K562 (cell line): Measurements from ENCODE around the gene ATP1A2. TPM values are rescaled to one million over a fixed set of nuclear protein-coding genes. Genes with fewer than 3 reads are reported as not detected.

Source experiments
- RBM22 ChIP-seq: fragments of 200-400 bp; formaldehyde crosslinking; IDR thresholded peaks from 2 replicates; pipeline ENCODE4 v1.6.1; 2018; ENCODE audit warnings: low read length, low read depth; ENCODE audit not compliant: poor library complexity, severe bottlenecking
- SREBF1 ChIP-seq: fragments of 150-350 bp; IDR thresholded peaks from 2 replicates; pipeline ENCODE4 v1.6.1; 2014; ENCODE audit warnings: antibody characterized with exemption, low read depth, low read length, borderline replicate concordance
- THAP12 ChIP-seq: fragments of 250-450 bp; sonication (Bioruptor Pico); IDR thresholded peaks from 2 replicates; pipeline ENCODE4 v1.9.0; 2021; ENCODE audit warnings: mild to moderate bottlenecking, inconsistent platforms
- THRA ChIP-seq: fragments of 450-650 bp; IDR thresholded peaks from 2 replicates; pipeline ENCODE4 v1.6.1; 2017; ENCODE audit warnings: mild to moderate bottlenecking, moderate library complexity
- TRIM28 ChIP-seq: fragments of 450-650 bp; IDR thresholded peaks from 2 replicates; pipeline ENCODE4 v1.6.1; 2017
- ZNF398 ChIP-seq: fragments of 250-450 bp; sonication (Bioruptor Pico); IDR thresholded peaks from 2 replicates; pipeline ENCODE4 v1.8.0; 2021; ENCODE audit warnings: moderate library complexity, mild to moderate bottlenecking, inconsistent platforms
- polyA plus RNA-seq, 8 experiments: library from polyadenylated mRNA; depleted of rRNA in 4 of 8; stranded (reverse) in 5 of 8; unstranded in 3 of 8; fragments of >200 nt; fragmentation: Nextera tagmentation in 2 of 8; fragmentation: Illumina TruSeq in 1 of 8; extraction: Ambion mirVana in 2 of 8; extraction: Trizol in 1 of 8; gene quantifications; 2 replicates each; pipeline versions ENCODE4 v1.2.1 to v1.2.3, GENCODE V29; 2011 to 2014; ENCODE audit warnings: inconsistent platforms in 1 of 8, missing spikeins in 1 of 8
- total RNA-seq, 7 experiments: library from RNA; depleted of rRNA in 6 of 7; stranded (reverse); fragments of >200 nt in 6 of 7; fragmentation: Illumina TruSeq in 2 of 7; extraction: Trizol in 2 of 7; gene quantifications; 2 replicates each; pipeline versions ENCODE4 v1.2.1 to v1.2.3, GENCODE V29; 2011 to 2021; ENCODE audit warnings: low replicate concordance in 1 of 7

ATP1A2 gene
- total and polyA plus RNA-seq, 9 of the 15 experiments (the other 6 are each of a cell fraction or from before 2014, with no cell fraction given), result 0.04 to 0.11 (median 0.09) TPM; not detected in 6

- no peak for TF ChIP-seq ZNF398 (CRISPR knock-in tag)
- no peak for TF ChIP-seq TRIM28
- TF ChIP-seq RBM22, result no peak
- no peak for TF ChIP-seq SREBF1
- TF ChIP-seq THRA, result no peak
- no peak for TF ChIP-seq THAP12 (CRISPR knock-in tag)
- TF ChIP-seq, all 486 proteins: peak for 0
Measured at GRCh38 chr1:160079448-160079847, 36.1 kb upstream of the ATP1A2 start (continued).
